GM18861 (cell line): Measurements from ENCODE around the gene GRM7.

Source experiments
- ATAC-seq: cut with Tn5 transposase; IDR thresholded peaks from one replicate; pipeline ENCODE4 v1.9.1; 2021; ENCODE audit not compliant: unreplicated experiment

GRM7 gene

DNA sequence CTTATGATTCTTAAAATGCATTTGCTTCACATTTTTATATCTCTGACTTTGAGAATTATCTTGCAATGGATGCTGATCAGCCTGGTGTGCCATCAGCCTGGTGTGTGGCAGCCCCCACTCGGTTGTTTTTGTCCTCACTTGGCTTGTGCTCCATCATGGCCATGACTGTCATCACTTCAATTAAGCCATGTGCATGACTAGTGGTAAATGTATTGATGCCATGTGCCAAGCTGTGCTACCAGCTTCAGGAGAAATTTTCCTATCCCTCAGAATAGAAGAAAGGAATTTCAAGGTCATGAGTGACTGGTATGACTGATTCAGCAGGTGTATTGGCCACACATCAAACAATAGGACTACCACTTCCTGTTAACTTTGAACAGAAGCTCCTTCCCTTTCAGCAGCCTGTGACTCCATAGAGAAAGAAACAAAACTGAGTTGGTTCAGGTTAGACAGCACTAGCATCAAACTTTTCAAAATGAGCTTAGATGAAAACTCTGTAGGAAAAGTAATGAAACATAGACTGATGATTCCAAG lies 251.7 kb downstream of the GRM7 start:
- no peak for ATAC-seq

DNA sequence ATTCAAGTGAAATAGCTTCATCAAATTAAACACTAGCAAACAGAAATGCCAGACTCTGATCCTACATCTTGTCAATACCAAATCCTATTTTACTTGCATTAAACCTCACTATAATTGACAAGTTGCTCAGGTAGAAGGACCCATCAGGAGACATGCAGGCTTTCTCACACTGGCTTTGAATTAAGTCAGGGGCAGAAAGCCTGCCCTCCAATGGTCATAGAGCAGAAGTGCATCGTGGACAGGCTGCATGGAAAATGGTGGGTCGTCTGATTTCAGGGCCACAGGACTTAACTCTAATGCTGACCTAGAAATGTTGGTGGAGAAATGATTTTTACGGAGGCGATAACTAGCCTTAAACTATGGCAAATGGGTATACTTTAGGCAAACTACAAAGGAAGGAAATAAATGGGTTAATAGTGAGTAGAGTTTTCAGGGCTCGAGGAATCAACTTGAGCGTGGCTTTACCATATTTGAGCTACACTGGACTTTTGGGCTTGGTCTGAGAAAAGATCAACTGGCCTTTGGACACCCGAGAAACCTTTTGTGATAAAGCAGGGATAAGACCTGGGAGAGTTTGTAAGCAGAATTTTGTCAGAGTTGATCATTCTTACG lies 283.9 kb downstream of the GRM7 start:
- ATAC-seq = peak; percentile 72

- ATAC-seq = no peak
These were observed 285.6 kb downstream of the GRM7 start for GRCh38 chr3:7146529-7146928.

GRCh38 chr3:7158516-7158915 lies 297.6 kb downstream of the GRM7 start:
- ATAC-seq = no peak

DNA sequence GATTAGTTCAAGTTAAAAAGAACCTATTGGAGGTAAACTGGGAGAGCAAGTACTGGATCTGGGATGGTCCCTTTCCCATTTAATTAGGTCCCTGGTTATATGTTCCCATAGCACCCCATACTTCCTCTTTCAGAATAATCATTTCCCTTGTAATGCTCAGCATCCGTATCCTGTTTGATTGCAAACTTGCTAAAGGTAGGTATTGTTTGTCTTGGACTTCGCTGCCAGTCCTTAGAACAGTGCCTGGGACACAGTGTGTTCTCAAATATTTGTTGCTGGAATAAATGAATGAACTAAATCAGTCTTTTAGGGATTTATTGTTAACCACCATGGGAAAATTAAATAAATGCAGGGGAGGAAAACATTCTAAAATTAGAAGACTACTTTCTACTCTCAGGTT lies 299.8 kb downstream of the GRM7 start:
- ATAC-seq = no peak

GRCh38 chr3:7166460-7166859 lies 305.5 kb downstream of the GRM7 start:
- ATAC-seq = no peak

DNA sequence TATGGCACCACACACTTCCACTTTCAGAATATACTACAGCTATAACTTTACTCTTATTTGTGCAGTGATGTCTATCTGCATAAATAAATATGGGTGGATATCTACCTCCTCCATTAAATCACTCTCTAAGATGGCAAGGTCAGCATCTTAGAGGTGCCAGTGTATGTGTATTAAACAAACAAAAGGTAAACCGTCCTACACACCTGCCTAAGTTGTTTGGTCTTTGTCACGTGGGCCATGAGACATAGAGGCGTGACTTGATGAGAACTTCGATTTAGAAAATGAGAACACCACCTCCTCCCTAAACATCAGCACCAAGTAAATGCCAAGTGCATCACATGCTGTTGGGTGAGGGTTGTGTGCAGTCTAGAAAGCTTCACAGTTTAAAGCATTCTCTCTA lies 310.6 kb downstream of the GRM7 start:
- ATAC-seq = no peak

DNA sequence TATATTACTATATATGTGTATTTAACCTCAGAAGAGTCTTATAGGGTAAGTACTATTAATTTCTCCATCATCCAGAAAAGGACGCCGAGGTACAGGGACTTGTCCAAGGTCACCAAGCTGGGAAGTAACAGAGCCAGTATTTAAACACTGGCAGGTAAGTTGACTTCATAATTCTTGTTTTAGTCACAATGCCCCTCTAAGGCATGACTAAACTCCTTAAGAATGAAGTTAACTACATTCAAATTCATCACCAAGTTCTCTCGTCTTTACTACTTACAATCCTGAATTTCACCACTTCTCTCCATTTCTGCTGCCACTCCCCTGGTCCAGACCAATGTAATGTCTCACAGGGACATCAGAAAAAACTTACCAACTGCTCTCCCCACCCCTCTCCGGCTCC lies 312.1 kb downstream of the GRM7 start:
- ATAC-seq = no peak

DNA sequence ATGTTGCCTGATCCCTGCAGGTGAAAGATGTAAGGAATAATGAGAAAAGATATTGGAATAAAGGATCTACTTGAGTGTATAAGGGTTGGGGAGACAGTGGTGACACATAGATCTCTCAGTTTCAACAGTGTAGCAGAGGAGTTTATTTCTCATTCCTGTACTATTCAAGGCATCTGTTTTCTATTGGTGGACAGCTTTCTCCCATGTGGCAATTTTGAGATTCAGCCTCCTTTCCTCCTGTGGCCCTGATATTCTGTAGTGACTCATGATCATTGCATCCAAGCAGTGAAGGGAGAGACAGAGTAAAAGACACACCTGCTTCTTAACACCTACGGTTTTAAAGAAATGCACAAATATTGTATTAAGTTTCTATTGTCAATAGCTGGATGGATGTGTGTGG lies 327.6 kb downstream of the GRM7 start:
- ATAC-seq = no peak

GRCh38 chr3:7190095-7190494 lies 329.2 kb downstream of the GRM7 start:
- peak; percentile 83 for ATAC-seq

DNA sequence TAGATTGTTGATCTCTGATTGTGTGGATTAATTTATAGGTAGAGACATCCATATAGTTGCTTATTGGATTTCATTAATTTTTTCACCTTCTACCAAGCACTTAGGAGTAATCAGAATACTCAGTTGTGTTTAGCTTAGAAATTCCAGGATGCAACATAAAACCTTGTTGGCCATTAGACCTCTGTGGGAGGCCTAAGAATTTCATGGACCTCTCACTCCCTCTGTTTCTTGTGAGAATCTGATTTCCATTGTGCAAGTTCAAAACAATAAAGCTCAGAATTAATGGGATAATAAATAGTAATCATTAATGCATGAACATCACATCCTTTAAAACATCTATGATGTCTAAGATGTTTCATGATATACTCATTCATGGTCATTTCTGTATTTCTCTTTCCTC lies 332.4 kb downstream of the GRM7 start:
- no peak for ATAC-seq

GRCh38 chr3:7194071-7194835 lies 333.3 kb downstream of the GRM7 start:
- no peak for ATAC-seq

GRCh38 chr3:7195934-7196333 lies 335.0 kb downstream of the GRM7 start:
- ATAC-seq = no peak

GRCh38 chr3:7201784-7202183 lies 340.9 kb downstream of the GRM7 start:
- ATAC-seq = no peak

DNA sequence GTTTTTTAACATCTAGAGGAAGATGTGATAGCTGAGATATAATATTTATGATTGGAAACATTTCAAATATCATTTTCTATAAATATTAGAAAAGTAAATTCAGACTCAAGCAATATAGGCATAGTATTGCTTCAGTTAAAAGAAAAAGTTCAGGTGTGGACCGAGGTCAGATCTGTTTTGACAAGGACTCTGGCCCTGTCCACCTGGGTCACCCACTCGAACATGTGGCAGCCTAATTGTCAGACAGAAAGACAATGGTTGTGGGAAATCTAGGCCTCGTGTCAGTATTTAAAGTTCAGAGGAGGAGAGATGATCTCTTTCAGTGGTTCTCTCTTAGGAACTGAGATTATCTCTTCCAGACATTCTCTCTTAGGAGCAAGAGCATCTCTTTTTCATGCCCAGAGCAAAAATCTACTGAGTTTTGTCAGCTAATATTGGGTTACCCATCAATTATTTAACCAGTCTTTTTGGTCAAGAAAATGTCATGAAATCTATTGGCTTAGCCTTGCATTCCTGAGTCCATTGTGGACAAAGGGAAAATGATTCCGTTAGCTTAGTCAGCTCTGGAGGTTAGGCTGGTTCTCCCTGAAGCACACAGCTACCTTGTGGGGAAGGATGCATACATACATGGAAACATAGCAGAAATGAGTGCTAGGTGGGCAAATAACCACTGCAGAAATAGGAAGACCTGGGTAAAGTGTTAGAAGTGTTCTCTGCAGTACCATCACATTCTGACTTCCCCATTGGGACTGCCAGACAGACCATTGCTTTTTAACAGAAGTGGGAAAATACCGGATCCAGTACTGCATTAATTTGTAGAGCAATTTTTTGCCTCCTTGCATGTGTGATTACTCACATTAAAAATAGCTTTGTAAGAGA lies 343.3 kb downstream of the GRM7 start:
- ATAC-seq = peak; percentile 40

DNA sequence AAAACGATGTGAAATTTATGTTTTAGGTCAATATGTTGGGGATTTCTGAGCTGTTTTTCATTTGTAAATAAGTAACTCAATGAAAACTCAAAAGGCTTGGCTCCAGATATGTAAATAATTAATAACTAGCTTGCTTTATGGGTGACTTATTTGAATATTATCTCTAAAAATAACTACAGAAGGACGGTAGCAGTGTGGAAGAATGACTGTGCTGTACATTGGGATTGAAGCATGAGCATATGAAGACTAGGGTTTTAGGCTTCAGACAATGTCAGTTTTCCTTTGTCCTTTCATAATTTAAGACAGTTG lies 343.9 kb downstream of the GRM7 start:
- peak; percentile 53 for ATAC-seq

DNA sequence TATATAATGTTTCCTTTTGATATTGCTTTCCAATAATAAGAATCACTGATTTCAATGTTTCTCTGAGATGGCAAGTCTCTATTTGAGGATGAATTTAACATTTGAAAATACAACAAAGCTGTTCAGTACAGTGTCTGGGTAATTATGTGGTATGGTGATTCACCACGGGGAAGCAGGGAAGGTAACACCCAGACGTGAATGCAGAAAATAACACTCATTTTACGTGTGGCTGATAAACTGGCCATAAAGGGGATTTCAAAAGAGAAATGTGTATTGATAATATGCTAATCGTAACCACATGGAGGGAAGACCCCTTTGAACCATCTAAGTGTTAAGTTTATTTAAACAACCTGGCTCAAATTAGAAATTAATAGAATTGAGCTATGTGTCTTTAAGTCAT lies 344.6 kb downstream of the GRM7 start:
- ATAC-seq = peak; percentile 42

DNA sequence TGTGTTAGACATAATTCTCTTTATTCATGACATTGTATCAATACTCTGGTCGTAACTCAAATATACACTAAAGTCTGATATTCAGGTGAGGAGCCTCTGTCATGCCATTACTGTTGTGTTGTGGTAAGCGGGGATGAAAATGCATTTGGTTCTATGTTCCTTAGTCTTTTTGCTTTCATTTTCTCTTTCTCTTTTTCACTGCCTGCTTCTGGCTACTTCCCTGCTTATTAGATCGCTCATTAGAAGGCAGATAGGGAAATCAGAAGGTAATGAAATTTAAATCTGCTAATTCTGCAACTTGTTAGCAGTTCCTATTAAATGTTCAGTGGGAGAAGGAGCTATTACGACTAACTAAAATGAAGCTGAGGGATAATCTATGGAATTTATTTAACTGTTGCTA lies 345.0 kb downstream of the GRM7 start:
- ATAC-seq = peak; percentile 42

GRCh38 chr3:7207125-7207524 lies 346.2 kb downstream of the GRM7 start:
- ATAC-seq = no peak

DNA sequence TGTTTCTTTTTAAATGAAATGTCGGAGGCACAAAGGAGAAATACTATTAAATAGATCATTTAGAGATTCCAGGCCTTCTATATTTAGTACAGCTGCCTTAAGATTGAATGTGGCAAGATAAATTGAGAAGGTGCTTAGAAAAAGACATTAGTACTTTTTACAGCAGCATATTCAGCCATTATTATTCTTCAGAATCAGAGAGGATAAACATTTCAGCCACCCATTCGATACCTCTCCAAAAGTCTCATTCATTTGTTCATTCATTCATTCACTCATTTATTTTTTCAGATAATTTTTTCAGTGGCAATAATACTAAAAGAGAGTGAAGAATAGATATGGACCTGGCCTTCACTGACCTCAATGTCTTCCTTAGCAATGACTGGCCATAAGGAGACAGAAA lies 347.0 kb downstream of the GRM7 start:
- no peak for ATAC-seq

DNA sequence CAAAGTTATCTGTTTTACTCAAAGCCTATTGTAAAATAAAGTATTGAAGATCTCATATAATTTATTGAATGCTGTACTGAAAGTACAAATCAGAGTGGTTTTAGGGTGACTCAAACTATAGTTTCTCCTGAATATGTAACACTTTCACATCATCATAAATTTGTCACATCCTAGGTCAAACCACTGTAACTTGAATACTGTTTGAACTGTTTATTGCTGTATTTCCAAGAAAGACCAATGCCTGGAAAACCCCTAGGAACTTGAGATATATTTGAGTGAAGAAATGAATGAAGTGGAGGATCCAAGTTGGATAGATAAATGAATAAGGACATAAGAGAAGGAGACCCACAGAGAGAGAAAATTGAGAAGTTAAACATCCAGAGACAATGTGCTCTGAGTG lies 348.2 kb downstream of the GRM7 start:
- no peak for ATAC-seq

DNA sequence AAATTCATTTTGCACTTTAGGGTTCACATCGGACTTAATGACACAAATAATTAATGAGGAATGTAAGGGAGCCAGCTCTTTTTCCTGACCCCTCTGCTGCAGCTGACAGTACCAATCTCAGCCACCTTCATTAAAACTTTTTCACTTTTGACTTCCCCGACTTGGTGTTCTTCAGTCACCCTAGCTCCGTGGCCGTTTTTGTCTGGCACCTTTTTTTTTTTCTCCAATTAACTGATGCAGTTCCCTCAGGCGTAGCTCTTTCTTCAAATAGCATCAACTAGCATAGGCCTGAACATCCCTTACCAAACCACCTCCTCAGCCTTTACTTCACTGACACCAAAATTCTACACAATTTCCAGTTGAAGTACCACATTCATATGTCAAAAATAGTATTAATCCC lies 350.8 kb downstream of the GRM7 start:
- no peak for ATAC-seq
